Astrocyte (in vitro differentiated cells and primary cell): ENCODE data around the gene TP53BP1. TPM values are rescaled to one million over a fixed set of nuclear protein-coding genes. Genes with fewer than 3 reads are reported as not detected.

ENCODE experiments used
- DNase-seq: peaks from one replicate; pipeline ENCODE4 v3.0.0-alpha.2; 2010; ENCODE audit warnings: low read depth
- FAIRE-seq: peaks from 2 replicates; lab custom pipeline; 2011; peaks lifted over from hg19 to GRCh38; lab: Jason Lieb, UNC
- H2AFZ ChIP-seq: 2 replicates; pipeline ENCODE4 v1.6.0; 2012; ENCODE audit warnings: low read depth, low read length, inconsistent platforms
- H3K27ac ChIP-seq: 2 replicates; pipeline ENCODE4 v1.5.1; 2011; ENCODE audit warnings: low read depth, low read length, inconsistent platforms
- H3K27me3 ChIP-seq: 2 replicates; pipeline ENCODE4 v1.6.0; 2011; ENCODE audit warnings: low read length, inconsistent platforms; ENCODE audit not compliant: insufficient read depth
- H3K36me3 ChIP-seq: 2 replicates; pipeline ENCODE4 v1.5.1; 2011; ENCODE audit warnings: low read length, inconsistent platforms; ENCODE audit not compliant: insufficient read depth
- H3K4me1 ChIP-seq: 2 replicates; pipeline ENCODE4 v1.5.1; 2011; ENCODE audit warnings: low read length, inconsistent platforms; ENCODE audit not compliant: insufficient read depth
- H3K4me2 ChIP-seq: 2 replicates; pipeline ENCODE4 v1.6.0; 2012; ENCODE audit warnings: low read length, inconsistent platforms
- H3K4me3 ChIP-seq: 2 replicates; pipeline ENCODE4 v1.5.1; 2011; ENCODE audit warnings: low read depth, mild to moderate bottlenecking, low read length, inconsistent platforms; ENCODE audit not compliant: insufficient read depth
- H3K79me2 ChIP-seq: 2 replicates; pipeline ENCODE4 v1.6.0; 2012; ENCODE audit warnings: mild to moderate bottlenecking, low read length, inconsistent platforms; ENCODE audit not compliant: insufficient read depth
- H3K9ac ChIP-seq: 2 replicates; pipeline ENCODE4 v1.6.0; 2012; ENCODE audit warnings: mild to moderate bottlenecking, low read length, inconsistent platforms
- H3K9me3 ChIP-seq: 2 replicates; pipeline ENCODE4 v1.5.1; 2012; ENCODE audit warnings: low read depth, mild to moderate bottlenecking, low read length, inconsistent platforms; ENCODE audit not compliant: insufficient read depth
- H4K20me1 ChIP-seq: 2 replicates; pipeline ENCODE4 v1.6.0; 2012; ENCODE audit warnings: low read length, inconsistent platforms; ENCODE audit not compliant: insufficient read depth
- H3K27ac Mint-ChIP-seq: one replicate; pipeline ENCODE4 v1.8.0; 2021; ENCODE audit warnings: mild to moderate bottlenecking, mixed read lengths; ENCODE audit not compliant: unreplicated experiment
- H3K27me3 Mint-ChIP-seq: one replicate; pipeline ENCODE4 v1.8.0; 2021; ENCODE audit warnings: low read depth, mixed read lengths; ENCODE audit not compliant: unreplicated experiment
- H3K36me3 Mint-ChIP-seq: one replicate; pipeline ENCODE4 v1.8.0; 2021; ENCODE audit warnings: low read depth, mixed read lengths; ENCODE audit not compliant: unreplicated experiment
- H3K4me1 Mint-ChIP-seq: one replicate; pipeline ENCODE4 v1.8.0; 2021; ENCODE audit warnings: low read depth, mixed read lengths; ENCODE audit not compliant: unreplicated experiment
- H3K4me3 Mint-ChIP-seq: one replicate; pipeline ENCODE4 v1.8.0; 2021; ENCODE audit warnings: mild to moderate bottlenecking, moderate library complexity, mixed read lengths; ENCODE audit not compliant: unreplicated experiment
- H3K9me3 Mint-ChIP-seq: one replicate; pipeline ENCODE4 v1.8.0; 2021; ENCODE audit warnings: mild to moderate bottlenecking, mixed read lengths; ENCODE audit not compliant: unreplicated experiment
- CTCF ChIP-seq: IDR thresholded peaks from 2 replicates; pipeline ENCODE4 v1.5.1; 2011; ENCODE audit warnings: low read depth, mild to moderate bottlenecking, inconsistent platforms, low read length, moderate library complexity; ENCODE audit not compliant: insufficient read depth
- EZH2 ChIP-seq: IDR thresholded peaks from 2 replicates; pipeline ENCODE4 v1.6.1; 2012; ENCODE audit warnings: mild to moderate bottlenecking, low read length, inconsistent platforms; ENCODE audit not compliant: insufficient read depth
- total RNA-seq: library from RNA; stranded (reverse); gene quantifications from 2 replicates; pipeline ENCODE4 v1.2.1, GENCODE V29; 2021

The TP53BP1 gene
- total RNA-seq, 1 donor from 2014 or later: 71.9 TPM

GRCh38 chr15:43510200-43511011 is 17.4 kb upstream of the TP53BP1 start:
- Mint-ChIP-seq H3K4me1 (peaks cover 42% of the 10 kb centered on the region), H3K27me3 (peaks cover 6% of the 10 kb centered on the region), H3K27ac (peak overlapping the region; percentile 86), H3K4me3 (peak overlapping the region; percentile 87), H3K9me3 (no peaks in the 10 kb centered on the region), H3K36me3 (peaks cover 3% of the 10 kb centered on the region)
- TF ChIP-seq CTCF (no peak), EZH2 (no peak)
- no peaks in the 10 kb centered on the region for H3K9me3 ChIP-seq
- no peaks in the 10 kb centered on the region for H3K27me3 ChIP-seq
- FAIRE-seq (no peak), DNase-seq (peak; percentile 96)
- H3K36me3 ChIP-seq: no peaks in the 10 kb centered on the region
- H2AFZ ChIP-seq: peak overlapping the region; percentile 83
- peaks cover 26% of the 10 kb centered on the region for H3K4me1 ChIP-seq
- peak overlapping the region; percentile 97 for H3K4me2 ChIP-seq
- H4K20me1 ChIP-seq: no peaks in the 10 kb centered on the region
- peak overlapping the region; percentile 82 for H3K9ac ChIP-seq
- no peaks in the 10 kb centered on the region for H3K79me2 ChIP-seq
- H3K4me3 ChIP-seq: peak overlapping the region; percentile 71
- peak overlapping the region; percentile 71 for H3K27ac ChIP-seq

- Histone ChIP-seq H3K27me3 (no peaks in the 10 kb centered on the region), H3K9me3 (no peaks in the 10 kb centered on the region), H3K4me3 (peak overlapping the region; percentile 71), H3K4me1 (peaks cover 26% of the 10 kb centered on the region), H2AFZ (peak overlapping the region; percentile 19), H4K20me1 (no peaks in the 10 kb centered on the region), H3K9ac (peak overlapping the region; percentile 49), H3K79me2 (no peaks in the 10 kb centered on the region), H3K4me2 (peak overlapping the region; percentile 97), H3K27ac (no peak overlapping the region), H3K36me3 (no peaks in the 10 kb centered on the region)
- peak overlapping the region; percentile 86 for H3K27ac Mint-ChIP-seq
- H3K36me3 Mint-ChIP-seq: peaks cover 3% of the 10 kb centered on the region
- H3K4me1 Mint-ChIP-seq: peaks cover 47% of the 10 kb centered on the region
- TF ChIP-seq CTCF (no peak), EZH2 (no peak)
- FAIRE-seq (no peak), DNase-seq (no peak)
- H3K27me3 Mint-ChIP-seq: peaks cover 6% of the 10 kb centered on the region
- H3K9me3 Mint-ChIP-seq: no peaks in the 10 kb centered on the region
- H3K4me3 Mint-ChIP-seq: peak overlapping the region; percentile 87
Measured at GRCh38 chr15:43509660-43510199, 16.8 kb upstream of the TP53BP1 start.
